Right lobe of liver (tissue), 4 donors: ENCODE measurements around the gene INTS13.

Source experiments
- CTCF ChIP-seq, 4 donors: fragments of 200-600 bp in 3 of 4; fragments of 450-650 bp in 1 of 4; IDR thresholded peaks; one replicate each; pipeline versions ENCODE4 v1.5.1 to v1.8.0; 2016 to 2022; ENCODE audit warnings: antibody characterized with exemption in 4 of 4, mild to moderate bottlenecking in 2 of 4
- POLR2A ChIP-seq: fragments of 450-650 bp; IDR thresholded peaks from one replicate; pipeline ENCODE4 v1.6.1; 2017; ENCODE audit warnings: antibody characterized with exemption, mild to moderate bottlenecking
- donor health status: DM: no; HTN: no; CAD: no.
- donor health status: DM: no; HTN: no; CAD: no.
- donor health status: DM: no; HTN: yes; CAD: no.

GRCh38 chr12:26869908-26870459 is 67.8 kb downstream of the INTS13 start:
- TF ChIP-seq CTCF (IDR thresholded peaks at IDR 0.05) (no peak), POLR2A (no peak)
